ENCODE data around the gene LIPH.

The LIPH gene

GRCh38 chr3:185457376-185457775, 95.0 kb downstream of the LIPH start:
- Histone ChIP-seq H3K4me1 (ENCODE audit: control insufficient read depth in 2 of 2, insufficient read depth in 1 of 2, low read depth in 1 of 2, low read length in 2 of 2) (no peaks in the 10 kb centered on the region), H4K8ac (ENCODE audit: low read depth, low read length) (no peak overlapping the region), H3K36me3 (replicated peaks in 1 of 2; ENCODE audit: control insufficient read depth in 2 of 2, insufficient read depth in 2 of 2, low read length in 2 of 2) (peaks cover 0 to 2% of the 10 kb centered on the region in 2 donors), H3K23ac (ENCODE audit: low read depth, low read length, poor library complexity) (no peak overlapping the region), H3K4me2 (ENCODE audit: insufficient read depth, low read length, poor library complexity, severe bottlenecking) (no peak overlapping the region), H2BK5ac (ENCODE audit: low read length) (no peak overlapping the region), H3K9me3 (replicated peaks in 1 of 2; ENCODE audit: control insufficient read depth in 2 of 2, insufficient read depth in 1 of 2, low read depth in 1 of 2, low read length in 2 of 2) (no peaks in the 10 kb centered on the region), H3K9ac (ENCODE audit: low read depth, low read length, poor library complexity) (no peak overlapping the region), H4K91ac (ENCODE audit: low read depth, low read length, poor library complexity) (no peak overlapping the region), H2BK12ac (ENCODE audit: low read length) (no peak overlapping the region), H3K27ac (replicated peaks; ENCODE audit: low read length) (no peak overlapping the region), H3K27me3 (ENCODE audit: control insufficient read depth in 3 of 3, insufficient read depth in 3 of 3, low read depth in 1 of 3, low read length in 3 of 3) (no peaks in the 10 kb centered on the region), H2BK120ac (ENCODE audit: low read depth, low read length) (no peak overlapping the region), H3K79me1 (ENCODE audit: low read depth, low read length) (no peaks in the 10 kb centered on the region), H2AK5ac (ENCODE audit: low read depth, low read length) (no peak overlapping the region), H3K4me3 (ENCODE audit: low read length in 2 of 2) (no peak overlapping the region), H2AFZ (ENCODE audit: low read length) (no peak overlapping the region), H3K18ac (ENCODE audit: low read length) (no peak overlapping the region), H3K14ac (ENCODE audit: low read length) (no peak overlapping the region), H3K4ac (ENCODE audit: low read length) (no peak overlapping the region), H2BK15ac (ENCODE audit: low read length) (no peak overlapping the region)
- DNase-seq (ENCODE audit: low spot score), result no peak
- WGBS, 2 donors (ENCODE audit: extremely low coverage in 2 of 2, insufficient read length in 2 of 2, insufficient replicate concordance in 1 of 2), result no CpG with 5 or more reads among the region's 2 CpGs

Measured in neuronal stem cell (in vitro differentiated cells).